ENCODE results near the gene VTI1B. TPM values are rescaled to one million over a fixed set of nuclear protein-coding genes. Genes with fewer than 3 reads are reported as not detected.
"Not testable (repeated sequence)": the region's sequence is repeated elsewhere in the genome, so short reads cannot be mapped to it uniquely, and the experiment has no call there.

The VTI1B gene
- total and polyA plus RNA-seq, 2 donors, result 39.2 to 79.1 TPM

- 87% methylated on average over 5 of the region's 5 CpGs for WGBS
- Histone ChIP-seq H3K4me1 (ENCODE audit: insufficient read depth) (no peaks in the 10 kb centered on the region), H3K27ac (ENCODE audit: low read depth) (no peak overlapping the region), H3K36me3 (ENCODE audit: insufficient read depth) (no peaks in the 10 kb centered on the region), H3K4me3 (ENCODE audit: low read depth, low read length) (no peak overlapping the region)
- no peak for DNase-seq (ENCODE audit: extremely low spot score)
These were observed 40.8 kb downstream of the VTI1B start for GRCh38 chr14:67633451-67634147.

GRCh38 chr14:67630938-67631337, 43.5 kb downstream of the VTI1B start:
- Histone ChIP-seq H3K4me1 (ENCODE audit: insufficient read depth) (no peaks in the 10 kb centered on the region), H3K4me3 (ENCODE audit: low read depth, low read length) (no peak overlapping the region), H3K36me3 (ENCODE audit: insufficient read depth) (no peaks in the 10 kb centered on the region), H3K27ac (ENCODE audit: low read depth) (no peak overlapping the region)
- DNase-seq (ENCODE audit: extremely low spot score), result no peak
- 84% methylated on average over 5 of the region's 5 CpGs for WGBS

- DNase-seq (ENCODE audit: extremely low spot score), result no peak
- H3K27ac ChIP-seq (ENCODE audit: low read depth), result no peak overlapping the region
- no peak overlapping the region for H3K4me3 ChIP-seq (ENCODE audit: low read depth, low read length)
- WGBS, result 94% methylated on average over 4 of the region's 4 CpGs
- H3K36me3 ChIP-seq (ENCODE audit: insufficient read depth), result no peaks in the 10 kb centered on the region
- no peaks in the 10 kb centered on the region for H3K4me1 ChIP-seq (ENCODE audit: insufficient read depth)
These were observed 44.2 kb downstream of the VTI1B start for GRCh38 chr14:67630186-67630585.

- H3K27ac ChIP-seq (ENCODE audit: low read depth), result no peak overlapping the region
- DNase-seq (ENCODE audit: extremely low spot score), result no peak
- H3K4me1 ChIP-seq (ENCODE audit: insufficient read depth), result no peaks in the 10 kb centered on the region
- H3K4me3 ChIP-seq (ENCODE audit: low read depth, low read length), result no peak overlapping the region
- no peaks in the 10 kb centered on the region for H3K36me3 ChIP-seq (ENCODE audit: insufficient read depth)
These were observed 46.9 kb downstream of the VTI1B start for GRCh38 chr14:67627519-67627918.

GRCh38 chr14:67626131-67626530, 48.3 kb downstream of the VTI1B start:
- not testable (repeated sequence) for H3K36me3 ChIP-seq (ENCODE audit: insufficient read depth); DNase-seq (ENCODE audit: extremely low spot score); H3K27ac ChIP-seq (ENCODE audit: low read depth); H3K4me3 ChIP-seq (ENCODE audit: low read depth, low read length); H3K4me1 ChIP-seq (ENCODE audit: insufficient read depth)
- 90% methylated on average over 1 of the region's 1 CpG for WGBS

GRCh38 chr14:67623114-67623513, 51.3 kb downstream of the VTI1B start:
- Histone ChIP-seq H3K36me3 (ENCODE audit: insufficient read depth) (no peaks in the 10 kb centered on the region), H3K4me1 (ENCODE audit: insufficient read depth) (peaks cover 2% of the 10 kb centered on the region), H3K27ac (ENCODE audit: low read depth) (peak overlapping the region; percentile 51), H3K4me3 (ENCODE audit: low read depth, low read length) (no peak overlapping the region)
- DNase-seq (ENCODE audit: extremely low spot score), result peak; percentile 51
- 25% methylated on average over 2 of the region's 2 CpGs for WGBS

- peak; percentile 39 for DNase-seq (ENCODE audit: extremely low spot score)
- no peak overlapping the region for H3K4me3 ChIP-seq (ENCODE audit: low read depth, low read length)
- 15% methylated on average over 4 of the region's 4 CpGs for WGBS
These were observed 51.8 kb downstream of the VTI1B start for GRCh38 chr14:67622675-67623074.

GRCh38 chr14:67620217-67620785, 54.1 kb downstream of the VTI1B start:
- 6% methylated on average over 19 of the region's 19 CpGs for WGBS
- Histone ChIP-seq H3K27ac (ENCODE audit: low read depth) (no peak overlapping the region), H3K36me3 (ENCODE audit: insufficient read depth) (no peaks in the 10 kb centered on the region), H3K4me1 (ENCODE audit: insufficient read depth) (peaks cover 2% of the 10 kb centered on the region), H3K4me3 (ENCODE audit: low read depth, low read length) (peak overlapping the region; percentile 28)
- DNase-seq (ENCODE audit: extremely low spot score), result no peak

More at GRCh38 chr14:67622675-67623074, 51.8 kb downstream of the VTI1B start:
- Histone ChIP-seq H3K4me1 (ENCODE audit: insufficient read depth) (peaks cover 2% of the 10 kb centered on the region), H3K36me3 (ENCODE audit: insufficient read depth) (no peaks in the 10 kb centered on the region), H3K27ac (ENCODE audit: low read depth) (no peak overlapping the region)

- H3K4me3 ChIP-seq (ENCODE audit: low read depth, low read length), result peak within 1 kb of the TSS; percentile 28
- H3K36me3 ChIP-seq (ENCODE audit: insufficient read depth), result no peaks in the 10 kb centered on the region
- under 1% methylated on average over 62 of the region's 62 CpGs for WGBS
- peak within 1 kb of the TSS; percentile 84 for H3K27ac ChIP-seq (ENCODE audit: low read depth)
- peak; percentile 75 for DNase-seq (ENCODE audit: extremely low spot score)
- peaks cover 2% of the 10 kb centered on the region for H3K4me1 ChIP-seq (ENCODE audit: insufficient read depth)
These were observed 54.8 kb downstream of the VTI1B start, which contains the start of gene ARG2 for GRCh38 chr14:67619446-67620216. TSS of gene ARG2 (plus strand) at chr14:67619920. CDS start at chr14:67619978, 58 bp downstream.

GRCh38 chr14:67618617-67619063, 55.8 kb downstream of the VTI1B start:
- no peaks in the 10 kb centered on the region for H3K36me3 ChIP-seq (ENCODE audit: insufficient read depth)
- peaks cover 2% of the 10 kb centered on the region for H3K4me1 ChIP-seq (ENCODE audit: insufficient read depth)
- peak; percentile 49 for DNase-seq (ENCODE audit: extremely low spot score)
- H3K27ac ChIP-seq (ENCODE audit: low read depth), result no peak overlapping the region
- H3K4me3 ChIP-seq (ENCODE audit: low read depth, low read length), result no peak overlapping the region

GRCh38 chr14:67610491-67610890, 63.9 kb downstream of the VTI1B start:
- no peaks in the 10 kb centered on the region for H3K4me1 ChIP-seq (ENCODE audit: insufficient read depth)
- H3K27ac ChIP-seq (ENCODE audit: low read depth), result no peak overlapping the region
- no peak overlapping the region for H3K4me3 ChIP-seq (ENCODE audit: low read depth, low read length)
- WGBS, result 64% methylated on average over 1 of the region's 1 CpG
- DNase-seq (ENCODE audit: extremely low spot score), result no peak
- H3K36me3 ChIP-seq (ENCODE audit: insufficient read depth), result no peaks in the 10 kb centered on the region

- no peak overlapping the region for H3K27ac ChIP-seq (ENCODE audit: low read depth)
- no peak overlapping the region for H3K4me3 ChIP-seq (ENCODE audit: low read depth, low read length)
- WGBS, result 73% methylated on average over 10 of the region's 10 CpGs
- DNase-seq (ENCODE audit: extremely low spot score), result no peak
- H3K36me3 ChIP-seq (ENCODE audit: insufficient read depth), result no peaks in the 10 kb centered on the region
- no peaks in the 10 kb centered on the region for H3K4me1 ChIP-seq (ENCODE audit: insufficient read depth)
These were observed 64.7 kb downstream of the VTI1B start for GRCh38 chr14:67609642-67610310.

- Histone ChIP-seq H3K4me3 (ENCODE audit: low read depth, low read length) (no peak overlapping the region), H3K27ac (ENCODE audit: low read depth) (no peak overlapping the region), H3K4me1 (ENCODE audit: insufficient read depth) (no peaks in the 10 kb centered on the region), H3K36me3 (ENCODE audit: insufficient read depth) (no peaks in the 10 kb centered on the region)
- DNase-seq (ENCODE audit: extremely low spot score), result no peak
- 87% methylated on average over 5 of the region's 5 CpGs for whole genome bisulfite sequencing
These were observed 66.8 kb downstream of the VTI1B start for GRCh38 chr14:67607646-67608045.
